GM04503 (cell line): ENCODE measurements around the gene SIK1.
"Not testable (repeated sequence)": the region's sequence is repeated elsewhere in the genome, so short reads cannot be mapped to it uniquely, and the experiment has no call there.

ENCODE experiments used
- DNase-seq: peaks from one replicate; pipeline ENCODE4 v3.0.0-alpha.2; 2012; ENCODE audit warnings: low read depth

SIK1 gene

GRCh38 chr21:43396788-43397438 lies 30.0 kb downstream of the SIK1 start:
- not testable (repeated sequence) for DNase-seq

- DNase-seq: not testable (repeated sequence)
Observed at GRCh38 chr21:43383351-43383750, 43.6 kb downstream of the SIK1 start.

- DNase-seq: not testable (repeated sequence)
Observed at GRCh38 chr21:43382902-43383301, 44.0 kb downstream of the SIK1 start.

- not testable (repeated sequence) for DNase-seq
Observed at GRCh38 chr21:43380852-43381533, 45.9 kb downstream of the SIK1 start.

GRCh38 chr21:43380337-43380736 lies 46.6 kb downstream of the SIK1 start:
- not testable (repeated sequence) for DNase-seq

- DNase-seq: not testable (repeated sequence)
Observed at GRCh38 chr21:43379626-43380122, 47.3 kb downstream of the SIK1 start.

- no peak for DNase-seq
Observed at GRCh38 chr21:43376478-43376882, 50.5 kb downstream of the SIK1 start.

- no peak for DNase-seq
Observed at GRCh38 chr21:43375837-43376477, 51.0 kb downstream of the SIK1 start.

GRCh38 chr21:43375006-43375836 lies 51.7 kb downstream of the SIK1 start:
- no peak for DNase-seq

- no peak for DNase-seq
Observed at GRCh38 chr21:43374228-43374885, 52.6 kb downstream of the SIK1 start.

GRCh38 chr21:43373362-43374227 lies 53.3 kb downstream of the SIK1 start:
- DNase-seq: no peak

GRCh38 chr21:43372663-43373361 lies 54.1 kb downstream of the SIK1 start:
- no peak for DNase-seq

GRCh38 chr21:43371786-43372185 lies 55.1 kb downstream of the SIK1 start:
- no peak for DNase-seq

- no peak for DNase-seq
Observed at GRCh38 chr21:43370888-43371570, 55.9 kb downstream of the SIK1 start.

- DNase-seq: no peak
Observed at GRCh38 chr21:43370091-43370658, 56.8 kb downstream of the SIK1 start.

- no peak for DNase-seq
Observed at GRCh38 chr21:43369596-43370090, 57.3 kb downstream of the SIK1 start.

- peak; percentile 38 for DNase-seq
Observed at GRCh38 chr21:43369124-43369523, 57.8 kb downstream of the SIK1 start.

- no peak for DNase-seq
Observed at GRCh38 chr21:43368685-43369084, 58.2 kb downstream of the SIK1 start.

- no peak for DNase-seq
Observed at GRCh38 chr21:43367859-43368258, 59.1 kb downstream of the SIK1 start.
